Endothelial cell of umbilical vein (primary cell): Measurements from ENCODE around the gene TTC34. TPM values are rescaled to one million over a fixed set of nuclear protein-coding genes. Genes with fewer than 3 reads are reported as not detected.

Experiments used
- BruUV-seq: library from RNA; stranded (reverse); fragments of 400-500 nt; replicated peaks from 2 replicates; lab custom pipeline; 2021; lab: Mats Ljungman, UMichigan
- CTCF ChIA-PET: fragments of 300-600, 350-600 bp; sonication (Branson Sonifier 250); formaldehyde crosslinking; loops from one replicate; lab custom pipeline; 2021; ENCODE audit warnings: antibody characterized with exemption, inconsistent platforms; lab: Charles Lee
- POLR2A ChIA-PET: fragments of 300-600, 350-600 bp; sonication (Branson Sonifier 250); formaldehyde crosslinking; loops from one replicate; lab custom pipeline; 2021; ENCODE audit warnings: antibody characterized with exemption, inconsistent platforms; lab: Charles Lee
- DNase-seq: peaks from one replicate; pipeline ENCODE4 v3.0.0-alpha.2; 2011; ENCODE audit warnings: low read depth, low spot score
- FAIRE-seq: peaks from 2 replicates; lab custom pipeline; 2011; peaks lifted over from hg19 to GRCh38; lab: Jason Lieb, UNC
- H2AFZ ChIP-seq: 2 replicates; pipeline ENCODE4 v1.6.0; 2012; ENCODE audit warnings: low read depth, low read length, control low read depth, inconsistent platforms
- H3K27ac ChIP-seq: 2 replicates; pipeline ENCODE4 v1.5.1; 2011; ENCODE audit warnings: low read depth, mild to moderate bottlenecking, control low read depth, low read length, moderate library complexity; ENCODE audit not compliant: insufficient read depth
- H3K27me3 ChIP-seq, 2 experiments: 2 replicates each; pipeline versions ENCODE4 v1.6.0 to v1.6.1; 2011; ENCODE audit warnings: low read length in 2 of 2, mixed read lengths in 1 of 2; ENCODE audit not compliant: control insufficient read depth in 2 of 2, insufficient read depth in 2 of 2
- H3K36me3 ChIP-seq, 2 experiments: 2 replicates in 1 of 2; 3 replicates in 1 of 2; pipeline ENCODE4 v1.5.1; 2011; ENCODE audit warnings: low read length in 2 of 2, mild to moderate bottlenecking in 1 of 2, moderate library complexity in 1 of 2; ENCODE audit not compliant: control insufficient read depth in 2 of 2, insufficient read depth in 2 of 2; ENCODE audit errors: extremely low read depth in 1 of 2
- H3K4me1 ChIP-seq: 3 replicates; pipeline ENCODE4 v1.5.1; 2011; ENCODE audit warnings: mild to moderate bottlenecking, low read length; ENCODE audit not compliant: control insufficient read depth, insufficient read depth; ENCODE audit errors: extremely low read depth
- H3K4me2 ChIP-seq: 2 replicates; pipeline ENCODE4 v1.6.1; 2011; ENCODE audit warnings: low read length, control low read depth, mixed read lengths; ENCODE audit not compliant: insufficient read depth
- H3K4me3 ChIP-seq, 3 experiments: fragments of 200-600 bp in 1 of 3; sonication (generic), shearing (Covaris generic) in 1 of 3; replicated peaks in 1 of 3; 2 replicates each; pipeline ENCODE4 v1.5.1; 2011 to 2016; ENCODE audit warnings: control low read depth in 3 of 3, low read length in 3 of 3, mild to moderate bottlenecking in 2 of 3, inconsistent platforms in 1 of 3, low read depth in 1 of 3, moderate library complexity in 1 of 3; ENCODE audit not compliant: insufficient read depth in 1 of 3
- H3K79me2 ChIP-seq: 2 replicates; pipeline ENCODE4 v1.6.0; 2012; ENCODE audit warnings: low read length, inconsistent platforms; ENCODE audit not compliant: control insufficient read depth, insufficient read depth
- H3K9ac ChIP-seq: replicated peaks from 2 replicates; pipeline ENCODE3; 2011; ENCODE audit warnings: low read length, control low read depth; ENCODE audit not compliant: insufficient read depth; ENCODE audit errors: extremely low read depth
- H3K9me1 ChIP-seq: replicated peaks from 3 replicates; pipeline ENCODE4 v1.6.0; 2011; ENCODE audit warnings: mild to moderate bottlenecking, low read length; ENCODE audit not compliant: control insufficient read depth, insufficient read depth; ENCODE audit errors: extremely low read depth
- H3K9me3 ChIP-seq: replicated peaks from 2 replicates; pipeline ENCODE4 v1.5.1; 2012; ENCODE audit warnings: low read length, inconsistent platforms; ENCODE audit not compliant: control insufficient read depth, insufficient read depth
- H4K20me1 ChIP-seq: replicated peaks from 2 replicates; pipeline ENCODE3; 2011; ENCODE audit warnings: mild to moderate bottlenecking, low read length; ENCODE audit not compliant: control insufficient read depth, insufficient read depth; ENCODE audit errors: extremely low read depth
- EZH2 ChIP-seq: IDR thresholded peaks from 2 replicates; pipeline ENCODE4 v1.6.1; 2012; ENCODE audit warnings: borderline replicate concordance, low read depth, mild to moderate bottlenecking, moderate library complexity, low read length, inconsistent platforms; ENCODE audit not compliant: severe bottlenecking
- FOS ChIP-seq: IDR thresholded peaks from 2 replicates; pipeline ENCODE4 v1.6.1; 2011; ENCODE audit warnings: mild to moderate bottlenecking, low read length, moderate library complexity, borderline replicate concordance; ENCODE audit not compliant: insufficient read depth
- GATA2 ChIP-seq: IDR thresholded peaks from 2 replicates; pipeline ENCODE4 v1.7.0; 2011; ENCODE audit warnings: low read depth, mild to moderate bottlenecking, moderate library complexity, mixed read lengths, low read length; ENCODE audit not compliant: insufficient read length, insufficient read depth
- JUN ChIP-seq: IDR thresholded peaks from 2 replicates; pipeline ENCODE4 v1.6.1; 2011; ENCODE audit warnings: borderline replicate concordance, low read depth; ENCODE audit not compliant: insufficient read length, insufficient read depth
- MYC ChIP-seq: IDR thresholded peaks from one replicate; pipeline ENCODE4 v1.6.1; 2011; ENCODE audit warnings: mild to moderate bottlenecking, low read depth, low read length
- POLR2A ChIP-seq: IDR thresholded peaks from 2 replicates; pipeline ENCODE4 v1.6.1; 2012; ENCODE audit warnings: low read depth, mild to moderate bottlenecking, control low read depth, low read length
- POLR2AphosphoS5 ChIP-seq: IDR thresholded peaks from 2 replicates; pipeline ENCODE4 v1.6.1; 2012; ENCODE audit warnings: low read depth, mild to moderate bottlenecking, control low read depth, low read length, moderate library complexity; ENCODE audit not compliant: insufficient read depth
- dilution Hi-C: fragments of 300-500 bp; cut with MboI; formaldehyde crosslinking; loops from one replicate; pipeline ENCODE4 v1.15.0; 2019; ENCODE audit warnings: low sequenced_read_pairs; ENCODE audit not compliant: extremely low pct_ligation_motif_present
- intact Hi-C: fragments of 100-400 bp; cut with micrococcal nuclease; formaldehyde crosslinking; loops from one replicate; pipeline ENCODE4 v1.10.0; 2022
- polyA plus RNA-seq, 4 experiments: library from polyadenylated mRNA; depleted of rRNA in 3 of 4; stranded (reverse) in 3 of 4; unstranded in 1 of 4; fragments of >200 nt; gene quantifications; 2 replicates each; pipeline versions ENCODE4 v1.2.1 to v1.2.3, GENCODE V29; 2011 to 2012; ENCODE audit warnings: missing spikeins in 1 of 4
- total RNA-seq: library from RNA; stranded (reverse); gene quantifications from 2 replicates; pipeline ENCODE4 v1.2.3, GENCODE V29; 2021
- TF ChIP-seq, protein P1 (sequence below): IDR thresholded peaks from 2 replicates; pipeline ENCODE4 v1.6.1; 2011; ENCODE audit not compliant: insufficient read depth, insufficient read length
- TF ChIP-seq, protein P2 (sequence below), 2 donors: IDR thresholded peaks; 1 replicate in 1 of 2; 2 replicates in 1 of 2; pipeline ENCODE4 v1.5.1; 2011; ENCODE audit warnings: low read length in 2 of 2, mild to moderate bottlenecking in 2 of 2, moderate library complexity in 2 of 2, control low read depth in 1 of 2, inconsistent platforms in 1 of 2, low read depth in 1 of 2; ENCODE audit not compliant: insufficient read depth in 1 of 2; ENCODE audit errors: extremely low read depth in 1 of 2

TTC34 gene
- total and polyA plus RNA-seq, 2 donors (not counting 3 experiments of a cell fraction or from before 2014, with no cell fraction given) = 0.08 to 0.77 TPM

DNA sequence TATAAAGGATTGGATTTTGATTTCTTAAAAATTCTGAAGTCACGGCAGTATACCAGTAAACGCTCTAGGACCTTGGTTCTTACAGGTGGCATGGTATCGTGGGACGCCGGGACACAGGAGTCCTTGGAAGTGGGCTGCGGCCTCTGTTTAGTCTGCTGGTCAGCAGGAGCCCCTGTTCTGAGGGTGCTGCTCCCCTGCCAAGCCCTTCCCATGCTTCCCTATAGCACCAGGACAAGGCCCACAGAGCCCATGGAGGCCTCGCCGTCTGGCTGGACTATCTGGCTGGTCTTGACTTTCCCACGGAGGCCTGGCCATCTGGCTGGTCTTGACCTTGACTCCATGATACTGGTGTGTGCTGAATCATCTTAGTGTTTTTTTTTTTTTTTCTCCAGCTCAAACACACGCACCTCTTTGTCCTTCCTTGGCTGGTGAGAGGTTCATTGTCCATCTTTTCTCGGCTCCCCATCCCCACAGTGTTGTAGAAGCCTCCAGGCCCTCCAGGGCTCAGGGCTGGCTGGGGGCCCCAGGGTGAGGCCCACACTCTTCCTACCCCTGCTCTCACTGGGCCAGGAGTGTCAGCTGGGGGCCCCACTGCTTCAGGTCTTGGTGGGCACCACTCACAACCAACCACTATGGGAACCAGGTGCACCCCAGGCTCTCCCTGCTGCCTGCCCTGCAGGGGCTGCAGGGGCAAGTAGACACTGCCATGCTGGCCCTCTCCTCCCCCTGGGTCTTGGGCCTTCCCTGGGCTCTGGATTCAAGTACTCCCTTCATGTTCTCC is 16.5 kb upstream of the TTC34 start:
- BruUV-seq = no TSS peak
- CTCF ChIA-PET = no interaction called here

GRCh38 chr1:2816786-2817185 is 15.3 kb upstream of the TTC34 start:
- Histone ChIP-seq H3K4me2 (no peak overlapping the region), H3K36me3 (no peaks in the 10 kb centered on the region), H3K4me3 (no peak overlapping the region), H4K20me1 (no peaks in the 10 kb centered on the region), H3K79me2 (no peaks in the 10 kb centered on the region), H2AFZ (no peak overlapping the region), H3K27me3 (no peaks in the 10 kb centered on the region), H3K9me1 (no peaks in the 10 kb centered on the region), H3K4me1 (no peaks in the 10 kb centered on the region), H3K9ac (no peak overlapping the region), H3K27ac (no peak overlapping the region), H3K9me3 (no peaks in the 10 kb centered on the region)
- DNase-seq = no peak
- BruUV-seq = no TSS peak
- FAIRE-seq = no peak
- intact Hi-C loops = no loop called here
- TF ChIP-seq MYC = no peak
- TF ChIP-seq POLR2A = no peak
- no peak for TF ChIP-seq GATA2
- TF ChIP-seq FOS = no peak
- TF ChIP-seq, protein P1, sequence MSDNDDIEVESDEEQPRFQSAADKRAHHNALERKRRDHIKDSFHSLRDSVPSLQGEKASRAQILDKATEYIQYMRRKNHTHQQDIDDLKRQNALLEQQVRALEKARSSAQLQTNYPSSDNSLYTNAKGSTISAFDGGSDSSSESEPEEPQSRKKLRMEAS = no peak
- no peak for TF ChIP-seq POLR2AphosphoS5
- TF ChIP-seq JUN = no peak
- TF ChIP-seq, protein P2, sequence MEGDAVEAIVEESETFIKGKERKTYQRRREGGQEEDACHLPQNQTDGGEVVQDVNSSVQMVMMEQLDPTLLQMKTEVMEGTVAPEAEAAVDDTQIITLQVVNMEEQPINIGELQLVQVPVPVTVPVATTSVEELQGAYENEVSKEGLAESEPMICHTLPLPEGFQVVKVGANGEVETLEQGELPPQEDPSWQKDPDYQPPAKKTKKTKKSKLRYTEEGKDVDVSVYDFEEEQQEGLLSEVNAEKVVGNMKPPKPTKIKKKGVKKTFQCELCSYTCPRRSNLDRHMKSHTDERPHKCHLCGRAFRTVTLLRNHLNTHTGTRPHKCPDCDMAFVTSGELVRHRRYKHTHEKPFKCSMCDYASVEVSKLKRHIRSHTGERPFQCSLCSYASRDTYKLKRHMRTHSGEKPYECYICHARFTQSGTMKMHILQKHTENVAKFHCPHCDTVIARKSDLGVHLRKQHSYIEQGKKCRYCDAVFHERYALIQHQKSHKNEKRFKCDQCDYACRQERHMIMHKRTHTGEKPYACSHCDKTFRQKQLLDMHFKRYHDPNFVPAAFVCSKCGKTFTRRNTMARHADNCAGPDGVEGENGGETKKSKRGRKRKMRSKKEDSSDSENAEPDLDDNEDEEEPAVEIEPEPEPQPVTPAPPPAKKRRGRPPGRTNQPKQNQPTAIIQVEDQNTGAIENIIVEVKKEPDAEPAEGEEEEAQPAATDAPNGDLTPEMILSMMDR (IDR thresholded peaks at IDR 0.05; ENCODE audit: extremely low read depth in 1 of 2, insufficient read depth in 1 of 2, low read depth in 1 of 2, low read length in 2 of 2) = no peak
- no peak for TF ChIP-seq EZH2
- ChIA-PET CTCF (no interaction called here), POLR2A (no interaction called here)
- dilution Hi-C loops = no loop called here

More for the DNA sequence above, 16.5 kb upstream of the TTC34 start:
- no peak overlapping the region for H2AFZ ChIP-seq
- DNase-seq (no peak), FAIRE-seq (no peak)
- H3K4me3 ChIP-seq = no peak overlapping the region
- no peaks in the 10 kb centered on the region for H3K79me2 ChIP-seq
- H3K27ac ChIP-seq = no peak overlapping the region
- no peaks in the 10 kb centered on the region for H3K27me3 ChIP-seq
- no peak overlapping the region for H3K4me2 ChIP-seq
- H3K9ac ChIP-seq = no peak overlapping the region
- H3K9me3 ChIP-seq = no peaks in the 10 kb centered on the region
- dilution Hi-C loops = no loop called here
- POLR2A ChIA-PET = no interaction called here
- intact Hi-C loops = no loop called here
- no peak for TF ChIP-seq GATA2
- TF ChIP-seq POLR2AphosphoS5 = no peak
- no peaks in the 10 kb centered on the region for H3K9me1 ChIP-seq
- H4K20me1 ChIP-seq = no peaks in the 10 kb centered on the region
- H3K4me1 ChIP-seq = no peaks in the 10 kb centered on the region
- no peaks in the 10 kb centered on the region for H3K36me3 ChIP-seq
